ENCODE measurements around the gene DNM1. TPM values are rescaled to one million over a fixed set of nuclear protein-coding genes. Genes with fewer than 3 reads are reported as not detected.
A peak's percentile ranks its signal among the peaks of the same experiment; 100 is the strongest.

DNM1 gene
- total RNA-seq, 2 experiments from 2014 or later, result 0.50 to 0.72 TPM

DNA sequence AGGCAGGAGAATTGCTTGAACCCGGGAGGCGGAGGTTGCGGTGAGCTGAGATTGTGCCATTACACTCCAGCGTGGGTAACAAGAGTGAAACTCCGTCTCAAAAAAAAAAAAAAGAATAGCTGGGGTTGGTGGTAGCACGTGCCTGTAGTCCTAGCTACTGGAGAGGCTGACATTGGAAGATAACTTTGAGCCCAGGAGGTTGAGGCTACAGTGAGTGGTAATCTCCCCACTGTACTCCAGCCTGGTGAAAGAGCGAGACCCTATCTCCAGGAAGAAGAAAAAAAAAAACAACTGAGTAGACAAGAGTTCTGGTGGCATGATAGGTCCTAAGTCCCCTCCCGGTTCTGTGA is 46.4 kb downstream of the DNM1 start:
- H3K27me3 Mint-ChIP-seq, result peaks cover 10% of the 10 kb centered on the region
- intact Hi-C loops (cut with DNase I, micrococcal nuclease), result no loop called here
- POLR2A ChIA-PET, result interaction anchor here (0.6 kb wide), 1 partner anchor 133 kb away, joined by 3 read pairs; no protein-coding TSS in a partner anchor
- peaks cover 7% of the 10 kb centered on the region for H3K4me1 Mint-ChIP-seq
- no peaks in the 10 kb centered on the region for H3K9me3 Mint-ChIP-seq (ENCODE audit: low read depth)
- CTCF ChIA-PET, result interaction anchor here (0.6 to 1.3 kb wide), 3 partner anchors 27 to 161 kb away, joined by 3 to 5 read pairs (median 4); partner anchors contain the start of genes GOLGA2 and SWI5
- no peak overlapping the region for H3K27ac Mint-ChIP-seq
- no peaks in the 10 kb centered on the region for H3K36me3 Mint-ChIP-seq (ENCODE audit: low read depth)
- no peak for DNase-seq
- ATAC-seq, result no peak
- peak overlapping the region; percentile 78 for H3K4me3 Mint-ChIP-seq

DNA sequence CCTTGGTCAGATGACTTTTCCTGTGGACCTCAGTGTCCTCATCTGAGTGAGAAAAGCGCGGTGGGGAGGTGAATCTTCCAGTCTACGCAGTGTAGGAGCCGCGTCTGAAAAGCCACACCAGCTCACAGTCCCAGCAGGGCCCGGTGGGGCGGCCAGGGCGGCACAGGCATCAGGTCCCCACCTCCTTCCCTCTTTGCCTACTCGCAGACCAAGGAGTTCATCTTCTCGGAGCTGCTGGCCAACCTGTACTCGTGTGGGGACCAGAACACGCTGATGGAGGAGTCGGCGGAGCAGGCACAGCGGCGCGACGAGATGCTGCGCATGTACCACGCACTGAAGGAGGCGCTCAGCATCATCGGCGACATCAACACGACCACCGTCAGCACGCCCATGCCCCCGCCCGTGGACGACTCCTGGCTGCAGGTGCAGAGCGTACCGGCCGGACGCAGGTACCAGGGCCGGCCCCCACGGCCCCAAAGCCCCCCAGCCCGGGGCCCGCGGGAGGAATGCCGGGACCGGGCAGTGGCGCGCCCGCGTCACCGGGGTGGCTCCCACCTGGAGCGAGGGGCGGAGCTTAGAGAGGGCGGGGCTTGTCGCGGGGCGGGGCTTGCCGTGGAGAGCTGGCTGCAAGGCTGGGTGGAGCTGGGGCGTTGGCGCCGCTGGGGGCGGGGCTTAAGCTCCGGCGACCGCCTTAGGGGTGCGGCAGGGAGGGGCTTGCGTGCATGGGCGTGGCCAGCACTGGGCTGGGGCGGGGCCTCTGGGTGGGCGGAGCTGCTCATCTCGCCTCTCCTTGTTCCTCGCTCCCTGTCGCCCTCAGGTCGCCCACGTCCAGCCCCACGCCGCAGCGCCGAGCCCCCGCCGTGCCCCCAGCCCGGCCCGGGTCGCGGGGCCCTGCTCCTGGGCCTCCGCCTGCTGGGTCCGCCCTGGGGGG is 47.0 kb downstream of the DNM1 start:
- Mint-ChIP-seq H3K27me3 (peaks cover 10% of the 10 kb centered on the region), H3K36me3 (ENCODE audit: low read depth) (no peaks in the 10 kb centered on the region), H3K27ac (peak overlapping the region; percentile 42), H3K9me3 (ENCODE audit: low read depth) (no peaks in the 10 kb centered on the region), H3K4me1 (peaks cover 7% of the 10 kb centered on the region), H3K4me3 (peak overlapping the region; percentile 78)
- peak; percentile 98 for ATAC-seq
- CTCF ChIA-PET, result interaction anchor here (0.5 to 1.3 kb wide), 12 partner anchors 9 to 1486 kb away, joined by 3 to 5 read pairs (median 3); partner anchors contain the start of genes GOLGA2 and SWI5
- POLR2A ChIA-PET, result interaction anchor here (0.6 to 1.1 kb wide), 6 partner anchors 26 to 631 kb away, joined by 3 to 8 read pairs (median 4); partner anchors contain the start of genes BBLN, GOLGA2 and SWI5
- peak; percentile 99 for DNase-seq
- intact Hi-C loops (cut with DNase I, micrococcal nuclease), result loop anchor here (1.0 to 2.0 kb wide), 17 partner anchors 26 to 831 kb away; partner anchors contain the start of genes GOLGA2 (in 2 of the 2), SWI5 (in 2 of the 2), BBLN (in 1 of the 2) and CIZ1 (in 1 of the 2)

DNA sequence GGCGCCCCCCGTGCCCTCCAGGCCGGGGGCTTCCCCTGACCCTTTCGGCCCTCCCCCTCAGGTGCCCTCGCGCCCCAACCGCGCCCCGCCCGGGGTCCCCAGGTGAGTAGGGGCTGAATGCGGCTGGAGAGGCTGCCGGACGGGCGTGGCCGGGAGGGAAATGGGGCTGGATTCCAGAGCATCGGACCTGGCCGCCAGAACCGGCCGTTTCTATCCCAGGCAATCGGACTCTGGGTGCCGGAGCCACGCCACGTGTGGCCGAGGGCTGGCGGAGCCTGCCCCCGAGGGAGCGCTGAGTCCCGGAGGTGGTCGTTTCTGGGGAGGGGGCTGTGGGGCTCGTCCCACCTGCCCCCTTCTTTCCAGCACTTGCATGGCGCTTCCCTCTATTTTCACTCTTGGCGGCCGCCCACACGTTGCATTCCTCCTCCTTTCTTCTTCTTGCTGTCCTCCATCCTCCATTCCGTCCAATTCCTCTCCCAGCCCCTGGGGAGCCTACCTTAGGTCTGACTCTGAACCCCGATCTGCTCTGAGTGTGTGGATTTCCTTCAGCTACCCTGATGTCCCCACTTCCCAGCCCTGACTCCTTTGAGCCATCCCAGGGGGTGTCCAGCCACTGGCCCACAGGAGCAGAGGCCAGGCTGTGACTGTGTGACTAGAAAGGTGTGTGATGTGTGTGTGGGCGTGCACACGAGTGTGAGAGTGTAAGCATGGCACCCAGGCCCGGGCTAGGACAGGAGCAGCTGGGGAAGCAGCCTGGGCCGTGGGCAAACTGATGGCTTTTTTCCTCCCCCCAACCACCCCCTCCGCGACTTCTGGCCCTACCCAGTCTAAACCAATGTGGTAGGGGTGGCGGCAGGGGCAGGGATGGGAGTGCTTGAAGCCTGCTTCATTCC is 47.9 kb downstream of the DNM1 start:
- CTCF ChIA-PET, result interaction anchor here (0.5 to 1.3 kb wide), 8 partner anchors 8 to 1208 kb away, joined by 3 to 5 read pairs (median 4); partner anchors contain the start of genes GOLGA2 and SWI5
- peaks cover 7% of the 10 kb centered on the region for H3K4me1 Mint-ChIP-seq
- intact Hi-C loops (cut with DNase I, micrococcal nuclease), result loop anchor here (1.0 to 2.0 kb wide), 17 partner anchors 25 to 830 kb away; partner anchors contain the start of genes GOLGA2 (in 2 of the 2), SWI5 (in 2 of the 2), BBLN (in 1 of the 2) and CIZ1 (in 1 of the 2)

DNA sequence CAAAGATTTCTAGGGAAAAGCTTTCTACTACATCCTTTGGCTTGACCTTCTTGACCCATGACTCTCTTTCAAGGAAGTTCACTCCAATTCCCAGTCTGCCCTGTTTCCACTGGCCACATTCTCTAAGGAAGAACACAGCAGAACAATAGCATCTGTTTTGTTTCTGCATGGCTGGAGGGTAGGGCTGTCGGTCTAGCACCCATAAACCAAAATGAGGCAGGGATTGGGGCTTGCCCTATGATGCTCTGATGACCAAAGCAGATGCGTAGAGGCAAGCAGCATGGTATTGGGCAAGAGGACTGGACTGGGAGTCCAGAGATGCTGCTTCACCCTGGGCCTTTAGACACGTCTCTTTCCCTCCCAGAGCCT is 48.5 kb downstream of the DNM1 start:
- no peak overlapping the region for H3K27ac Mint-ChIP-seq
- peaks cover 7% of the 10 kb centered on the region for H3K4me1 Mint-ChIP-seq
- peak overlapping the region; percentile 76 for H3K4me3 Mint-ChIP-seq
- no peak for ATAC-seq
- H3K27me3 Mint-ChIP-seq, result peaks cover 5% of the 10 kb centered on the region
- DNase-seq, result no peak
- ChIA-PET CTCF (interaction anchor here (0.5 to 0.9 kb wide), 2 partner anchors 31 to 53 kb away, joined by 3 read pairs; no protein-coding TSS in a partner anchor), POLR2A (interaction anchor here (0.6 kb wide), 1 partner anchor 113 kb away, joined by 3 read pairs; no protein-coding TSS in a partner anchor)
- no peaks in the 10 kb centered on the region for H3K9me3 Mint-ChIP-seq (ENCODE audit: low read depth)
- intact Hi-C loops (cut with DNase I, micrococcal nuclease), result loop anchor here in 1 of 2 experiments (2.0 kb wide), 1 partner anchor 683 kb away; a partner anchor contains a TSS
- no peaks in the 10 kb centered on the region for H3K36me3 Mint-ChIP-seq (ENCODE audit: low read depth)

More for the DNA sequence above, 47.9 kb downstream of the DNM1 start:
- H3K27me3 Mint-ChIP-seq, result peaks cover 5% of the 10 kb centered on the region
- H3K4me3 Mint-ChIP-seq, result peak overlapping the region; percentile 76
- ATAC-seq (peak; percentile 4), DNase-seq (peak; percentile 33)
- H3K27ac Mint-ChIP-seq, result peak overlapping the region; percentile 39
- H3K36me3 Mint-ChIP-seq (ENCODE audit: low read depth), result no peaks in the 10 kb centered on the region
- POLR2A ChIA-PET, result interaction anchor here (0.6 to 1.1 kb wide), 4 partner anchors 25 to 473 kb away, joined by 3 to 8 read pairs (median 4); partner anchors contain the start of genes BBLN, GOLGA2 and SWI5
- H3K9me3 Mint-ChIP-seq (ENCODE audit: low read depth), result no peaks in the 10 kb centered on the region

DNA sequence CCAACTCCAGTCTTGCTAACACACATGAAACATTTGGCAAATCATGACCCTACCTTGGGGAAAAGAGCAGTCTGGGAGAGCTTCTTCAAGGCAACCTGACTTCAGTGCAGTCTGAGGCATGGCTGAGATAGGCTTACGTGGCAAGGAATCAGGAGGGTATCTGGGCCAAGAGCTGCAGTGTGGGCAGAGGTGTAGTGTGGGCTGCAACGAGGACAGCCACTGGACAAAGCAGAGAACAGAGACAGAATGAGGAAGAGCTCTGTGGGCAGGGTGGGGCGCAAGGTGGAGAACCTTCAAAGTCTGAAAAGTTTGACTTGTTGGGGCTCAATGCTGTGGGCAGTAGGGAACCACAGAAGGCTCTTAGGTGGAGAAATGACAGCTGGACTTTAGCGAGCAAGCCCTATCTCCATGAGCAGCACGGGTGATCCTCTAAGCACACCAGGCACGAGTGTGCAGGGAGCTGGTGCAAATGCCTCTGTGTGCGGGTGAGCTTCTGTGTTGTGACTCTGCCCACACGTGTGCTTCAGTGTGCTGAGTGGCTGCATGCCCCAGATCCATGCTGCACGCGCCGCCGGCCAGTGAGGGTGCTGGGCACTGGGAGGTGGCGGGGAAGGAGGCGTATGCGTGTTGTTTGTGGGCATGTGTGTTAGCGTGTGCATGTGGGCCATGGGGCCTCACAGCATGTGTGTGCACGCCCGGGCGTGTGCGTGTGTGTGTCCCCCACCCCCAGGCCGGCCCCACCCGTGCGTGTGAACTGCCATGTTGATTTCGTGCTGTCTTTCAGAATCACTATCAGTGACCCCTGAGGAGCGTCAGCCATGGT is 49.3 kb downstream of the DNM1 start:
- POLR2A ChIA-PET, result interaction anchor here (0.5 kb wide), 1 partner anchor 51 kb away, joined by 3 read pairs; no protein-coding TSS in a partner anchor
- DNase-seq (no peak), ATAC-seq (no peak)
- H3K4me3 Mint-ChIP-seq, result no peak overlapping the region
- CTCF ChIA-PET, result interaction anchor here (0.9 to 1.0 kb wide), 2 partner anchors 11 to 52 kb away, joined by 3 read pairs; no protein-coding TSS in a partner anchor
- H3K36me3 Mint-ChIP-seq (ENCODE audit: low read depth), result peaks cover 2% of the 10 kb centered on the region
- intact Hi-C loops (cut with DNase I, micrococcal nuclease), result no loop called here
- H3K4me1 Mint-ChIP-seq, result peaks cover 7% of the 10 kb centered on the region
- peaks cover 5% of the 10 kb centered on the region for H3K27me3 Mint-ChIP-seq
- H3K27ac Mint-ChIP-seq, result no peak overlapping the region
- no peaks in the 10 kb centered on the region for H3K9me3 Mint-ChIP-seq (ENCODE audit: low read depth)

DNA sequence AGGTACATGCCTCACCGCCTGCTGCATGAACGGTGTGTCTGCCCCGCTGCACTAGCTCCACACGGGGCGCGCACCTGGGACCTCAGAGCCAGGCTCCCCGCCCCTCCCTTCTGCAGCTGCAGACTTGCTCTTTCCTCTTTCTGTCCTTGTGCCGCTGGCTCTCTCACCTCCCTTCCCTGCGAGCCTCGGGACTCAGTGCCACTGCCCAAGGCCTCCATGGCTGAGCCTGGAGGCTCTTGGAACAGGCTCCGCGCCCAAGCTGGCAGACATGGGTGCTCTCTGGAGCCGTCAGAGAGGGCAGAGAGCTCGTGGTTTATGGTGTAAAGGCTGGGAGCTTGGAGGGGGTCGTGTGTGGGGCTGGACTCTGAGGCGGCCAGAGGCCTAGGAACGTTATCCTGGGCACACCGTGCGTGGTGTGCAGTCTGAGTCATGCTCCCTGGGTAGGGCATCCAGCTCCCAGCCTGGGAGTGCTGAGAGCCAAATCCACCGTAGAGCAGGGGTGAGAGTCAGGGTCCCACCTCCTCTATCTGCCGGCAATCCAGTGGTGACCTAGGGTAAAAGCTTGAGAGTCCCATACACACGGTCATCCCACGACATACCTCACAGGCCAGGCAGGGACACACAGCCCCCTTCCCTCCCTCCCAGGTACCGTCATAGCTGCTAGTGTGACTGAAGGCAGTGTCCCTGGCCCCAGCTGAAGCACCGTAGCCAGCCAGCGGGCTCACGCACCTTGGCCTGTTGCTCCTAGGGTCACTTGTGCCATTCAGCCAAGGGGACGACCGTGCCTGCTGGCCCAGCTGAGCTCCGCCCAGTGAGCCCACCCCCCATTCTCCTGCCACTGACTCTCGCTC is 50.2 kb downstream of the DNM1 start:
- no peak overlapping the region for H3K4me3 Mint-ChIP-seq
- H3K27ac Mint-ChIP-seq, result no peak overlapping the region
- CTCF ChIA-PET, result interaction anchor here (0.6 to 1.0 kb wide), 3 partner anchors 12 to 21 kb away, joined by 3 read pairs; no protein-coding TSS in a partner anchor
- POLR2A ChIA-PET, result interaction anchor here (0.5 kb wide), 1 partner anchor 52 kb away, joined by 3 read pairs; no protein-coding TSS in a partner anchor
- peaks cover 4% of the 10 kb centered on the region for H3K36me3 Mint-ChIP-seq (ENCODE audit: low read depth)
- H3K4me1 Mint-ChIP-seq, result peaks cover 7% of the 10 kb centered on the region
- no peaks in the 10 kb centered on the region for H3K9me3 Mint-ChIP-seq (ENCODE audit: low read depth)
- intact Hi-C loops (cut with DNase I, micrococcal nuclease), result no loop called here
- ATAC-seq (no peak), DNase-seq (no peak)
- H3K27me3 Mint-ChIP-seq, result peaks cover 5% of the 10 kb centered on the region

DNA sequence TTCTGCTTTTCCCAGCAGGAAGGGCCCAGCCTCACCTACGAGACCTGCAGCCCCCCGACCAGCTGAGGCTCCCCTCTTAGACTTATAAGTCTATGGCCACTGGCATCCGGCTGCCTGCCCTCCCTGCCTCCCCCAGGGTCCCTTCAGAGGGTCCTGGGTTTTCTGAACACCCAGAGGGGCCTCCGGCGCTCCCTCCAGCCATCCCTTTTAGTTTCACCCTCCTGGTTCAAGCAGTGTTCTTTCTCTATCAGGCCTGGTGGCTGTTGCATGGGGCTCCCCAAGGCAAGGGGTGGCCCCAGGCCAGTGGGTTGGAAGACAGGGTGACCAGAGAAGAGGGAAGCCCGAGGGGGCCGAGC is 50.8 kb downstream of the DNM1 start:
- intact Hi-C loops (cut with DNase I, micrococcal nuclease), result no loop called here
- DNase-seq (no peak), ATAC-seq (no peak)
- Mint-ChIP-seq H3K4me1 (peaks cover 7% of the 10 kb centered on the region), H3K9me3 (ENCODE audit: low read depth) (no peaks in the 10 kb centered on the region), H3K4me3 (no peak overlapping the region), H3K27me3 (peaks cover 5% of the 10 kb centered on the region), H3K36me3 (ENCODE audit: low read depth) (peaks cover 6% of the 10 kb centered on the region), H3K27ac (no peak overlapping the region)
- CTCF ChIA-PET, result interaction anchor here (0.6 kb wide), 1 partner anchor 20 kb away, joined by 3 read pairs; no protein-coding TSS in a partner anchor
- POLR2A ChIA-PET, result no interaction called here

DNA sequence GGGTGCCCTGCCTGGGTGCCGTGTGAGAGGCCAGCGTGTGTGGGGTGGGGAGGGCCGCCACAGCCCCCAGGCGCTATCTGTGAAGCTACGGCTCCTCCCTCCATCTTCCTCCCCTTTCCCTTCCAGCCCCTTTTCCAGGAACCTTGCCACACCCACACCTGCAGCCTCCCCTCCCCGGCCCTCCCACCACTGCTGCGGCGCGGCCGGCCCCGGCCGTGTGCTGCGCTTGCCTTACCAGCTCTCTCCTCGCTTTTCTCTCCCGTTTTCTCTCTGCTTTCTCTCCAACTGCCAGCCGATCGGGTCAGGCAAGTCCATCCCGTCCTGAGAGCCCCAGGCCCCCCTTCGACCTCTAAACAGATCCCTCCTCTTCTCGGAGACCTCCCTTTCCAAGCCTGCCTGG is 51.2 kb downstream of the DNM1 start:
- H3K27ac Mint-ChIP-seq, result no peak overlapping the region
- CTCF ChIA-PET, result no interaction called here
- intact Hi-C loops (cut with DNase I, micrococcal nuclease), result no loop called here

DNA sequence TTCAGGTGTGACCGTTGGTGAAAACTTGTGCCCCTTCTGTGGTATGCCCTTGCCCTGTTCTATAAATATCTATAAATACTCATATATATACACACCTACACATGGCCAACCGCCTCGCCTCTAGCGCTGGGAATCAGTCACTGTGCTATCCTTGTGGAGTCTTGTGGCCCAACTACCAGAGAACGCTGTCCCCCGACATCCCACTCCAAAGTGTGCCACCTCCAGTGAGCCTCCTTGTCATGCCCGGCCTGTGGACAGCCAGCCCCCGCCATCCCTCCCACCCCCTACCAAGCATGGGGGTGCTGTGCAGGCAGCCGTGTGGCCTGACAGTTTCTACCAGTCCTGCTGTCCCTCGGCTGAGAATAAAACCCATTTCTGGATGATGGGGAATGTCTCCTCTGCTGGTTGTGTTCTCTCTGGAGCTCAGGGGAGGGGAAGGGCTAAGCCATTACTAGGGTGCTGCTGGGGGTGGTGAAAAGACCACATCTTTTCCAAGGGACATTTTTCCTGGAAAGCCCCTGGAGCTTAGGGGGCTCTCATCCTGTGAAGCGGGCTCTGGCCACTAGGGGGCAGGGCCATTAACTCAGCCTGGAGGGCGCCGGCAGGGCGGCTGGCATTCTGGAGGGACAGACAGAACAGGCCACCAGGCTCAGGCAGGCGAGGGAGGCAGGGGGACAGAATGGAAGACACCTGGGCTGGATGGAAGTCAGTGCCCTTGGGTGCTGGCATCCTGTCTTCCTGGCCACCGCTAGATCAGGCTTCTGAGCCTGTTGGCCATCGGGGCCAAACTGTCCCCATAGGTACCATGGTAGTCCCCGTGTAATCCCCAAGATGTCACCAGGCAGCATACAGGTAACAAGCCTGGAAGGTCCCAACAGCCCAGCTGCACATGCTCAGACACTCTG is 51.9 kb downstream of the DNM1 start:
- H3K36me3 Mint-ChIP-seq (ENCODE audit: low read depth), result peaks cover 9% of the 10 kb centered on the region
- ChIA-PET POLR2A (no interaction called here), CTCF (interaction anchor here (0.6 to 1.7 kb wide), 6 partner anchors 10 to 842 kb away, joined by 3 to 6 read pairs (median 3); no protein-coding TSS in a partner anchor)
- H3K9me3 Mint-ChIP-seq (ENCODE audit: low read depth), result no peaks in the 10 kb centered on the region
- H3K4me1 Mint-ChIP-seq, result peaks cover 4% of the 10 kb centered on the region
- DNase-seq (peak; percentile 76), ATAC-seq (no peak)
- H3K4me3 Mint-ChIP-seq, result no peak overlapping the region
- no peak overlapping the region for H3K27ac Mint-ChIP-seq
- peaks cover 5% of the 10 kb centered on the region for H3K27me3 Mint-ChIP-seq
- intact Hi-C loops (cut with DNase I, micrococcal nuclease), result no loop called here

More for the DNA sequence above, 51.2 kb downstream of the DNM1 start:
- DNase-seq, result no peak
- Mint-ChIP-seq H3K9me3 (ENCODE audit: low read depth) (no peaks in the 10 kb centered on the region), H3K27me3 (peaks cover 5% of the 10 kb centered on the region), H3K36me3 (ENCODE audit: low read depth) (peaks cover 6% of the 10 kb centered on the region), H3K4me1 (peaks cover 7% of the 10 kb centered on the region), H3K4me3 (no peak overlapping the region)
- POLR2A ChIA-PET, result no interaction called here
- no peak for ATAC-seq
